Smooth muscle cell of the coronary artery (primary cell): ENCODE data around the gene PLEK. TPM values are rescaled to one million over a fixed set of nuclear protein-coding genes. Genes with fewer than 3 reads are reported as not detected.

Experiments used
- total RNA-seq: library from RNA; depleted of rRNA; stranded (reverse); fragments of >200 nt; gene quantifications from 2 replicates; pipeline ENCODE4 v1.2.3, GENCODE V29; 2014; ENCODE audit warnings: low replicate concordance

Gene PLEK, protein sequence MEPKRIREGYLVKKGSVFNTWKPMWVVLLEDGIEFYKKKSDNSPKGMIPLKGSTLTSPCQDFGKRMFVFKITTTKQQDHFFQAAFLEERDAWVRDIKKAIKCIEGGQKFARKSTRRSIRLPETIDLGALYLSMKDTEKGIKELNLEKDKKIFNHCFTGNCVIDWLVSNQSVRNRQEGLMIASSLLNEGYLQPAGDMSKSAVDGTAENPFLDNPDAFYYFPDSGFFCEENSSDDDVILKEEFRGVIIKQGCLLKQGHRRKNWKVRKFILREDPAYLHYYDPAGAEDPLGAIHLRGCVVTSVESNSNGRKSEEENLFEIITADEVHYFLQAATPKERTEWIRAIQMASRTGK
- 0.08 TPM in 1 of 2 replicates, not detected in the other for total RNA-seq

DNA sequence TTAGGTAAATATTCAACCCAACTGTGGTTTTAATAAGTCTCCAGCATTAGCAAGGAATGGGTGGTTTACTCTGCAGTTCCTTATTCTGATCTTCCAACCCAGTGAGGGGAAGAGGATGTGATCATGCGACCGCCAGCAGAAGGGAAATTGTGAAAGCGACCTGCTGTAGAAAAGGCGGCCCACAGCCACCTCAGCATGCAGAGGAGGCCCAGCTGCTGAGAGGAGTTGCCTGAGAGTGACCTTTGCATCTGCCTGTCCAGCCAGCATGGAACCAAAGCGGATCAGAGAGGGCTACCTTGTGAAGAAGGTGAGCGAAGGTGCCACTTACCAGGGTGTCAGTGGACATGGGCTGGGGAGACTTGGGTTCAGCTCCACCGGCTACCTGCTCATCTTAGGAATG lies at the start of gene PLEK:
TSS of gene PLEK (plus strand) at position 196 of the 400 bp plus-strand sequence. CDS start at position 266, 70 bp downstream.

DNA sequence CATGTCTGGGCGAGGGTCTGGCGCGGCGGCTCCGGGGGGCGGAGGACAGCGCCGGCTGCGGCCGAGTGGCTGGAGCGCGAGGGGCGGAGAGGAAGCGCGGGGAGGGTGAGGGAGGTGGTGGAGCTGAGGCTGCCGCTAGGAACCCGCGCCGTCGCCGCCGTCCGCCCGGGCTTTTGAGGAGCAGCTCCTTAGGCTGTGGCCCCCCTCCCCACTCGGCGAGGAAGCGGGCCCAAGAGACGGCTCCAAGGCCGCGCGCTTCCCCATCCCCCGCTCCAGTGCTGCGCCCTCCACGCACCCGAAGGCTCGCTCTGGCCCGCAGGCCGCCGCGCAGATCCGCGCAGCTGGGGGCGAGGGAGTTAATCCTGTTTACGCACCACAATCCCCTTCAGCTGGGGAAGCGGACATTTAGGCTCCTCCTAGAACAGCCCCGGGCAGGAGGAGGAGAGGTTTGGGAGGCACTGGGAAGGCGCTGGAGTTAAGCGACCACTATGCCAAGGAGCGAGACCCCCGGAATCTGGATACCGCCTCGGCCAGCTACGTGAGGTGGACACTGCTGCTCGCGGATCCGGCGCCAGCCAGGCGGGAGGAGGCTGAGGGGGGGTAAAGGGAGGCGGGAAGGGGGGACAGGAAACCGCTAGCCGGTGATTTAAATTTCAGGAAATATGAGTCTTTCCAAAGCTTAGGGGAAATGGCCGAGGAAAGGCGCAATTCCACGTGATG lies 45.5 kb upstream of the PLEK start, which contains the start of gene CNRIP1:
TSS of gene CNRIP1 (minus strand) at position 552 of the 720 bp plus-strand sequence. CDS start at position 3, 549 bp downstream.

Other genes with a start within 250 kb of the PLEK start
- 2.7 and 9.4 TPM in 2 replicates for gene PNO1, start 207.4 kb upstream of the PLEK start, total RNA-seq
- gene PPP3R1, start 112.8 kb upstream of the PLEK start, total RNA-seq = 5.1 and 15.9 TPM in 2 replicates
- 14.1 and 23.1 TPM in 2 replicates for gene CNRIP1, start 45.3 kb upstream of the PLEK start, total RNA-seq
- 0.15 and 0.23 TPM in 2 replicates for gene FBXO48, start 102.0 kb downstream of the PLEK start, total RNA-seq
- 3.8 and 9.0 TPM in 2 replicates for gene APLF, start 102.3 kb downstream of the PLEK start, total RNA-seq